ENCODE measurements around the gene BMP8A.
"Not testable (repeated sequence)": the region's sequence is repeated elsewhere in the genome, so short reads cannot be mapped to it uniquely, and the experiment has no call there.

Gene BMP8A

DNA sequence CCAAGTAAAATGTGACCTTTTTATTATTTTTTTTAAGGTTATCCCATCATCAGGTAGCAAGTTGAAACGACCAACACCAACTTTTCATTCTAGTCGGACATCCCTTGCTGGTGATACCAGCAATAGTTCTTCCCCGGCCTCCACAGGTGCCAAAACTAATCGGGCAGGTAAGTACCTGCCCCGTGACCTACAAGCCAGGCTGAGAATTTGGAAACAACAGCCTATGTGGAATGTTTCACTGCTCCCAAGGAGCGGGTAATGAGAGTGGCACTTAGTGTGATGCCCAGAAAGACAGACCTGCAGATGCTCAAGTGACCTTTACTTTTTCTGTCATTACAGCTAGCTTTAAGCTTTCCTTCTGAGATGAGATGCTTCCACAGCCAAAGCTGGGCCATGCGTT lies 6.9 kb upstream of the BMP8A start:
- no peak for DNase-seq

DNA sequence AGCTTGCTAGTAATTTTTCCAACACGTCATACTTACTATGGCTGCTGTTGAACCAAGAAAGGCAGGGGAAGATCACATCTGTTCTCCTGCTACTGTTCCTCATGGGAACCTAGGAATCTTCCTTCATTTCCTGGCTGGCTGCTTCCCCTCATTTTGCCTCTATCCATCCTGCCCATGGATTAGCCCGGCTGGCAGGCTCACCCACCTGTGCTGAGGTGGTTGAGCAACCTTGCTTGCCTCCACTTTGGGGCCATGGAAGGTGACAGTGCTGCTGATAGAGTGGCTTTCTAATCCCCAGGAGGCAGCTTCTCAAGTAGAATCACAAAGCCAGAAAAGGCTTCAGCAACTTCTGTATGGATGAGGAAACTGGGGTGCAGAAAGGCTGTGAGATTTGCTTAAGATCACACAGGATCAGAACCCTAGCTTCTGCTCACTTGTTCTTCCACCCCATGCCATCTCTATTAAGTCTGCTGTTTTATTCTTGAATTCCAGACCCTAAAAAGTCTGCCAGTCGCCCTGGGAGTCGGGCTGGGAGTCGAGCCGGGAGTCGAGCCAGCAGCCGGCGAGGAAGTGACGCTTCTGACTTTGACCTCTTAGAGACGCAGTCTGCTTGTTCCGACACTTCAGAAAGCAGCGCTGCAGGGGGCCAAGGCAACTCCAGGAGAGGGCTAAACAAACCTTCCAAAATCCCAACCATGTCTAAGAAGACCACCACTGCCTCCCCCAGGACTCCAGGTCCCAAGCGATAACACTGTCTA lies 6.2 kb upstream of the BMP8A start:
- no peak for DNase-seq

DNA sequence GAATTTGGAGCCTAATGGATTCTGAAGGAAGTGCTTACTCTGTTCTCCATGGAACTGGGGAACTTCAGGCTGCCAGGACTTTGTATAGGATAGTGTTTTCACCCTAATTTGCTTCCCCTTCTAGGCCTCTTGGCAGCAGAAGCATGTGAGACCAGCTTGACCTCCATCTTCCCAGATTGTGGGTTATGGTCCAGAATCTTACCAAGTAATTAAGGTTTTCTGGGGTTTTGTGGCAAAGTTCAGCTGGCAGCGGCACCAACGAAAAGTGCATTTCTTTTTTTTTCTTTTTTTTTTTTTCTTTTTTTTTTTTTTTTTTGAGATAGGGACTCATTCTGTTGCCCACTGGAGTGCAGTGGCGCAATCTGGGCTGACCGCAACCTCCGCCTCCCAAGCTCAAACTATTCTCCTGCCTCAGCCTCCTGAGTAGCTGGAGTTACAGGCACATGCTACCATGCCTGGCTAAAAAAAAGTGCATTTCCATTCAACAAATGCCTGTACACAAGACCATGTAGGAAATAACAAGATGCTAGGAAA lies 3.4 kb upstream of the BMP8A start:
- no peak for DNase-seq

DNA sequence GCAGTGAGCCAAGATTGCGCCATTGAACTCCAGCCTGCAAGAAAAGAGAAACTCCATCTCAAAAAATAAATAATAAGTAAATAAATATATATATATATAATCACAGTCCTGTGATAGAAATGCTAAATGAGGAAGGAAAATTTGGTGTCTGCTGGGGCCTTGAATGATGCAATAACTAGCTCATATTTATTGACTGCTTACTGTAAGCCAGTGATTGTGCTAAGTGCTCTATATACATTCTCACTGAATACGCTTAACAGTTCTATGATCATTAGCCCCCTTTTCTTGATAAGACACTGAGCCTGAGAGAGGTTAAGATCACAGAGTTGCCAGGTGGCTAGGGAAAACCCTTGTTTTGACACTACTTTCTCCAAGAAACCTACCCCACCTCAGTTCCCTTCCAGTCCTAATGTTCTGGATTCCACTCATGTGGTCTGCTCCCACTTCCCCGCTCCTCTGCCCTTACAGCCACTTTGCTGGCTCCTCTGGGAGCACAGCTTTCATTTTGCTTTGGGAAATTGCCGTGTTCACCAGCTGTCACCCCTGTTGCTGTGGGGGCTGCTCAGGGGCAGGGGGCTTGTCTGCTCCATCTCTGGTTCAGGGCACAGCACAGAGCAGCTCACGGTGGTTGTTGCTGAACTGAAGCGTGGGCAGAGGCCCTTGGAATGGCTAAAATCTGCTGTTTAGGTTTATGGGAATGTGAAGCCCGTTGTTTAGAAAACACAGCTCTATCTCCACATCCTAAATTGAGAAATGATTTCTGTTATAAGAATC lies 2.5 kb upstream of the BMP8A start:
- DNase-seq: peak; percentile 47

DNA sequence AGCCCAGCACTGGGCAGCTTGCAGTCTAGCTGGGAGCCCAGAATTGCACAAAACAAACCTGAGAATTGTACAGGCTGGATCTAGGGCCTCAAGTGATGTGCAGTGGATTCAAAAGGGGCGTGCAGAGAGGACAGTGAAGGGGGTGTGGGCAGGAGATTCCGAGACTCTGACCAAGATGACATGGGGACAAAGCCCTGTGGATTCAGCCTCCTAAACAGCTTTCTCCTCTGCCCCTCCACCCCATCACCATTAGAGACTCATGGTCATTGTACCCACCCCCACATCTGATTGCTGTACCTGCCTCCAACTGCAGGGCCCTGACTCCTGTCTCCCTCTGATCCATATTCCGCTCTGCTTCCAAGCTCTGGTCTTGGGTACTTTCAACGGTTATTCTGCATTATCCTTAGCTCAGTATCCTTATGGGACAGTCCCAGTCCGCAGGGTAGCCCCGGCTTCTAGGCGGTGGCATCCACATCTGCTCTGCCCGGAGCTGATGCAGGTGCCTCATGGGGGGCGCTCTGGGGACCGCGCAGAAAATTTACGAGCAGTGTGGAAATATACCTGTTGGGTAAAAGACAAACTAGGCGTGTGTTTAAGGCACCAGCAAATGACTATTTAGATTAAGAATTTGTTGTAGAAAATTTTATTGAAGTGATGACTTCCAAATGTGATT lies 1.7 kb upstream of the BMP8A start:
- DNase-seq: no peak

DNA sequence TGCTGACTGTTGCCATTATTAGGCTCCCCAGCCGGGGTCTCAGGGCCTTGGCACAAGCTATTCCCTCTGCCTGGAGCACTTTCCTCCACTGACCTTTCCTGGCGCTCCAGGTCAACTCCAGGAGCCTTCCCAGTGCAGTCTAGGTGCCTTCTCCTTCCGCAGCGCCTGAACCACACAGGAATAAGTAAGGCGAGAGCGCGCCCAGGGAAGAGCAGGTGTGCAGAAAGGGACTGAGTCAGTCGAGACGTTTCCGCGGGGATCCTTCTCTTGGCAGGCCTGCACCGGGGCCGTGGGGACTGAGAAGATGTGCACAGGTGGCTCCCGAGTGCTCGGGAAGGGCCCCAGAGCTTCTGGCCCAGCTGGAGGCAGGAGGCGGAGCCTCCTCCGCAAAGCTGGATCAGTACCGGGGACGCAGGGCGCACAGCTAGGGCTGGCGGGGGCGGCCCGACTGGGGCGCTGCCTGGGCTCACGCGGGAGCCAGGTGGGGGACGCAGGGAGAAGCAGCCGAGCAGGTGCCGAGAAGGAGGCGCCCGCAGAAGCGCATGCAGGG lies 765 bp upstream of the BMP8A start:
- DNase-seq: no peak

DNA sequence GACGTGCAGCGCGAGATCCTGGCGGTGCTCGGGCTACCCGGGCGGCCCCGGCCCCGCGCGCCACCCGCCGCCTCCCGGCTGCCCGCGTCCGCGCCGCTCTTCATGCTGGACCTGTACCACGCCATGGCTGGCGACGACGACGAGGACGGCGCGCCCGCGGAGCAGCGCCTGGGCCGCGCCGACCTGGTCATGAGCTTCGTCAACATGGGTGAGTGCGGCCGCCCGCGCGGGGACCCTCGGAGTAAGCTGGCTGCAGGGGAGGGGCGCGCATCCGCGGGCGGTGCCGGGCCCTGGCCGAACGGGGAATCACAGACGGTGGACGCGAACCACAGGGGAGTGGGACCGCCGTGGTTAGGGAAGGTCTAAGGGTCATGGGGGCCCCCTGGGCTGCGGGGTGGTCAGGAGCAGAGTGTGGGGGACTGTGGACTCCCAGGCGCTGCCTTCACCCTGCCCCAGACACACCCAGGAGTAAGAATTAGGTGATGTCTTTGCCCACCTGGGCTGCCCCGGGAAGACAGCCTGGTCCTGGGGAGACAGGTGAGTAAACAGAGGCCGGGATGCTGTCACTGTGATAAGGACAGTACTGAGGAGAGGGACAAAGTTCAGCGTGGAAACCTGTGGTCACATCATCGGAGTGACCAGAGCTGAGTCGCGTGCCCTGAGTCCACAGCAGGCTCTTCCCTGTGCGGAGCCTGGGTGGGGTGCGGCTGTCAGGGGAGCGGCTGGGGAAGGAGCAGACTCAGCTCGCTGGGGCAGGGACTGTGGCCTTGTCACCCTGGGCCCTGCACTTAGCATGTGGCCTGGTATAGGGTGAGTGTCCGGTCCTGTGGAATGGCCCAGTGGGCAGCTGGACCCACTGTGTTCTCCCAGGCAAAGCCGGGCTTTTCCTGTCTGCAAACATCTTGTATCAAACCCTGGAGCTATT lies 944 bp downstream of the BMP8A start:
- not testable (repeated sequence) for DNase-seq

DNA sequence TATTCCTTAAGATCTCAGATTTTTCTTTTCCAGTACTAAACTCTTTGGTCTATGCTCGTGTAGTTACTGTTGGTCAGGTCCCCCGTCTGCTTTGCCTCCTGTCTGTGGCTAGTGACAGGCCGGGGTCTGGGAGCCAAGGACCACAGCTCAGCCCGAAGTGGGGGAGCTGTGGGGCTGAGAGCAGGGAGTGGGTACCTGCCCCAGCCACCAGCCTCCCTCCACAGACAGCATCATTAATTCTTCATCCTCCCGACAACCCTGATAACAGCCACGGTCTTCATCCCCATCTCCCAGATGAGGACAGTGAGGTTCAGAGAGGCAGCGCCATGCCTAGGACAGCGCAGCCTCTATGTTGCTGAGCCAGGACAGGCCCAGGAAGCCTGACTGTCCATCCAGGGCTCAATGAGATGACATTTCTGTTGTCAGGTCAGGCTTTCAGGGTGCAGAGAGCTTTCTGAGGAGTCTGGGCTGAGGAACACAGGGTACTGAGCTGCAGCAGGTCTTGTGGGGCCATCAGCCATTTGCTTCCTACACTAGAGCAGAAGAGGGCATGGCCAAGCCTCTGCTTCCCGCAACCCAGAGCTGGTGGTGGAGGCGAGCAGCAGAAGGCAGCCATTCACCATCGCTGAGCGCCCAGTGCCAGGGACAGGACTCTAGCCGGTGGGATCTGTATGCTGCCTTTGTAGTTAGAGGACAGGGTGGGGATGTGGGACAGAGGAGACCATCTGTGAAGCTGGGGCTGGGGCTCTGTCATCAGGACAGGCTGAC lies 1.8 kb downstream of the BMP8A start:
- not testable (repeated sequence) for DNase-seq

DNA sequence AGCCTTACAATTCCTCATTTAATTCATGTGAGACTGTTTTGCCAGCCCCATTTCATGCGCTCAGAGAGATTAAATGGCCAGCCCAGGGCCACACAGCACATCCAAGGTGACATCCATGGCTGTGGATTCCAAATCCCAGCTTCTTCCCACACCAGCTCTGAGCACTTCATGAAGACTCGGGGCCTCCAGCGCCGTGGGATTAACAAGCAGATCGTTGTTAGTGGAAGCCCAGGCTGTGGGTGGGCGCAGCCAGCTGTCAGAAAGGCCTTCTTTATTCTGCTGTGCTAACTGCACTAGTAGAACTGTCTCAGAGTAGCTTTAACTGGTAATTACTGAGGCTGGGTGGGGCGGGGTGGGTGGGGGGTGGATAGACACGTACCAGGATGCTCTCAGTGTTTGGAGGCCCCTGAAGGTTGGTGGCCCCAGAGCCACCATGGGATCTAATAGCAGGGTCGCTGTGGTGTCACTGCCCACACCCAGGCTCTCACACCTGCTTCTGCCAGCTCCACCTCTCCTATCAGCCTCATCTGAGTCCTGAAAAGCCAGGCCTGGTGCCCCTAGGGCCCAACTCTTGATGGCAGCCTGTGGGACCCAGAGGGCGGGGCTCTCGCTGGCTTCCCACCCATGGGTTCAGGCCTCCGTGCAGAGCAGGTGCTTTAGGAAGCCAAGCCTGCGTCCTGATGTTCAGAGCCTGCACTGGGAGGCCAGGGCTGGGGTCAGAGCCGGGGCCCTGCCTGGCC lies 3.4 kb downstream of the BMP8A start:
- no peak for DNase-seq

DNA sequence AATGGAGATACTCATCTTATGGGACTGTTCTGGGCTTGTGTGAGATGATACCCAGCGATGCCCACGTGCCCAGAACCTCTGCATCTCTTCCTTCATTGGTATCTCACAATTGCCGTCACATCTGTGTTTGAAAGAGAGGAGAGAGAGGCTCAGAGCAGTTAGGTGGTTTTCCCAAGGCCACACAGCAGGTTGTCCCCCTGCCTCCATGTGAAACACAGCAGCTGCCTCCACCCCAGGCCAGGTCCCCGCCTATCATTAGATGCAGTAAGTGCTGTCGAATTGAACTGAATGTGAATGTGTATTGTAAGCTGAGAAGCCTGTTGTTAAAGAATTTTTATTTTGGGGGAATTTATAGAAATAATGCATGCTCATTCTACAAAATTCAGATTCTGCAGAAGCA lies 5.1 kb downstream of the BMP8A start:
- not testable (repeated sequence) for DNase-seq

DNA sequence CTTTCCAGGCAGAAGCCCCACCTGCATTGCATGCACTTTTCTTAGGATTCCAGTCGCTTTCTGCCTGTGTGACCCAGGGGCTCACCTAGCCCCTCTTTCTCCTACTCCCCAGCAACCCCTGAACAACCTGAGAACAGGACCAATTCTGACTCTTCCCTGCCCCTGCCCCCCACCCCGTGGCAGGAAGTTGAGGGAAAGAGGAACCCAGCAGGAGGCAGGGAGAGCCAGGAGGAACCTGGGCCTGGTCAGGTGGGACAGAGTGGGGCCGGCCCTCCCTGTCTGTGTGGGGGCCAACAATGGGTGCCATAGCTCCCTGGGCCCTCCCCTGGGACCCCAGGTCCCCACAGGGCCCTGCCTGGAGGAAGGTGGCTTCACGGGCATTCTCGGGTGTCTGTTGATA lies 6.1 kb downstream of the BMP8A start:
- DNase-seq: no peak

DNA sequence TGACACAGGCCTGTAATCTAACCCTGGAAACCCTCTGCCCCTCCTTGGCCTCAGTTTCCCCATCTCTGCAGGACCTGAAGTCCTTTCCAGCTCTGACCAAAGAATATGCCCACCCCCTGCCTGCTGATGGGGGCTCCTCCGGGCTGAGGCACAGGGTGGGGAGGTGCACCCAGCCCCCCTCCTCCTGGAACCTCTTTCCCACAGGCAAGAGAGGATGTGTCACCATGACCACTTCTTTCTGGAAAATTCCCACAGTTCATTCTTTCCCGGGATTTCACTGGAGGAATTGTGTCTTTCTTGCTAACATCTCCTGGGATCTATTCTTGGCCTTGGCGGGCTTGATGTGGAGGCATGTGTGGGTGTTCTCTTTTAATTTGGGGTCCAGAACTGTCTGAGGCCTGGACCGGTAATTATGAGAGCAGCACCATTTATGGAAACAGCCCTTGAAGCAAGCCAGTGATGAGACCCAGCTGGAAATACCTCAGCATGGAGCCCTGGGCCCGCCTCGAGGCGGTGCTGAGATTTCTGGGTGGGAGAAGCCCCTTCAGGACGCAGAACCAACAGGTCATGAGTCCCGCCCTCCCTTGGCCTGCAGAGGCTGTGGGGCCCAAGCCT lies 6.8 kb downstream of the BMP8A start:
- DNase-seq: not testable (repeated sequence)

DNA sequence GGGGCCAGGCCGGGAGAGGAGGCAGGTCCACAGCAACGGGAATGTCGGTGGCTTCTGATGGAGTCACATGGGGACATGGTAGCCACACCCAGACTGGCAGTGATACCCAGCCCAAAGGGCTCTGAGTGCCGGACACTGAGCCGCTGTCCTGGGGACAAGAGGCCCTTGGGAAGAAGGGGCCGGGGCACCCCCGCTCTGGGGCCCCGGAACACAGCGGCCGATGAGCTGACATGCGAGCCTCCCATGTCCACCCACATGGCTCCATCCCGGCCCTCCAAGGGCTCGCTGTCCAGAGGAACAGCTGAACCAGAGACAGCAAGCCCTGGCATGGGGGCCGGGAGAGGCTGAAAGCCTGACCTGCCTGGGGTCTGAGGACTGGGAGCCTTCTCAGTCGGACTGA lies 7.4 kb downstream of the BMP8A start:
- DNase-seq: not testable (repeated sequence)

DNA sequence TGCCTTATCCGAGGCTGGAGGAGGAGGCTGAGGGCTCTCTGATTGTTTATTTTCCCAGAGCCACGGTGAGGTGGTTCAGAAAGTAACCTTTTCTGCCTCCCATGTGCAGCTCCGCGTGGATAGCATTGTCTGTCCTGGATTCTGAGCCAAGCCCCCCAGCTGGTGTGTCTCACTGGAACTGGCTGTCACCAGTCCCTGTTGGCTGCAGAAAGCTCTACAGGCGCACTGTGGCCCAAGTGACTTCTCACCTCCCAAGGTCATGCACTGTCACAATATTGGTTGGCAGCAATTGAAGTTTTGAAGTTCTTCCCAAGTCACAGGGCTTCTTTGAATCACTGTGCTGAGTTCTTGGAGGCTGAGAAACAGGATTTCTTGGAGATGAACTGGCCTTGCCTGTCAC lies 8.2 kb downstream of the BMP8A start:
- no peak for DNase-seq

DNA sequence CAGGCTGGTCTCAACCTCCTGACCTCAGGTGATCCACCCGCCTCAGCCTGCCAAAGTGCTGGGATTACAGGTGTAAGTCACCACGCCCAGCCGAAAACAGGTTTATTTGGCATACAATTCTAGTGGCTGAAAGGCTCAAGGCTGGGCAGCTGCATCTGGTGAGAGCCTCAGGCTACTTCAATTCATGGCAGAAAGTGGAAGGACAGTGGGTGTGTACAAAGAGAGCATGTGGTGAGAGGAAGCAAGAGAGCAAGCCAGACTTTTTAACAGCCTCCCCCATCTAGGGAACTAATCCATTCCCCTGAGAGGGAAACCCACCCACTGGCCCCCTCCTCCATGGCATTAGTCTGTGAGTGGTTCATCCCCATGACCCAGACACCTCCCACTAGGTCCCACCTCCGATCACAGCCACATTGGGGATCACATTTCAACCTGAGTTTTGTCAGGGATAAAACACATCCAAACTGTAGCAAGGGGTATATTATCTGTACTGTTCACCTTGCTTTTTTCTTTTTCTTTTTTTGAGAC lies 9.5 kb downstream of the BMP8A start:
- no peak for DNase-seq

DNA sequence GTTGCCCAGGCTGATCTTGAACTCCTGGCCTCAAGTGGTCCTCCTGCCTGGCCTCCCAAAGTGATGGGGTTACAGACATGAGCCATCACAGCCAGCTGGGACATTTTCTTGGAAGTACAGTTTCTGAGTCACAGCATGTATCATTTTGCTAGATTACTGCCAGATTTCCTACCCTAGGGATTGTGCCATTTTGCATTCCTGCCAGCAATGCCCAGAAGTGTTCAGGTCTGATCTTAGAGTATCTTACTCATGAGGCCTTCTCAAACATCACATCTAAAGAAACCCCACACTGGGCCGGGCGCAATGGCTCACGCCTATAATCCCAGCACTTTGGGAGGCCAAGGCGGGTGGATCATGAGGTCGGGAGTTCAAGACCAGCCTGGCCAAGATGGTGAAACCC lies 10.2 kb downstream of the BMP8A start:
- no peak for DNase-seq

DNA sequence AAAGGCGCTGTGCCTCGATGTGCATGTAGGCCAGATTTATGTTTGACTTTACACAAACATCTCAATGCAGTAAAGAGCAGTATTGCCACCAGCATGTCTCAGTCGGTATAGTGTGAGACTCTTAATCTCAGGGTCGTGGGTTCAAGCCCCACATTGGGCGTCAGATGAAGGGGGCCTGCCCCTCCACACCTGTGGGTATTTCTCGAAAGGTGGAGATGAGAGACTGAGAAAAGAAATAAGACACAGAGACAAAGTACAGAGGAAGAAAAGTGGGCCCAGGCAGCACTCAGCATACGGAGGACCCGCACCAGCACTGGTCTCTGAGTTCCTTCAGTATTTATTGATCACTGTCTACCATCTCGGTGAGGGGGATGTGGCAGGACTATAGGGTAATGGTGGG lies 13.0 kb downstream of the BMP8A start:
- DNase-seq: not testable (repeated sequence)

DNA sequence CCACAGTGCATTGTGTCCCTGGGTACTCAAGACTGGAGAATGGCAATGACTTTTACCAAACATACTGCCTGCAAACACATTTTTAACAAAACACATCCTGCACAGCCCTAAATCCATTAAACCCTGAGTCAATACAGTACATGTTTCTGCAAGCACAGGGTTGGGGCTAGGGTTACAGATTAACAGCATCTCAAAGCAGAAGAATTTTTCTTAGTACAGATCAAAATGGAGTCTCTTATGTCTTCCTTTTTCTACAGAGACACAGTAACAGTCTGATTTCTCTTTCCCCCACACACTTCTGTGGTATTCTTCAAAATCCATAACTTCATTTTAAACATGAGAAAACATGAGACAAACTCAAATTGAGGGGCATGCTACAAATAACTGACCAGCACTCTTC lies 13.9 kb downstream of the BMP8A start:
- DNase-seq: no peak

DNA sequence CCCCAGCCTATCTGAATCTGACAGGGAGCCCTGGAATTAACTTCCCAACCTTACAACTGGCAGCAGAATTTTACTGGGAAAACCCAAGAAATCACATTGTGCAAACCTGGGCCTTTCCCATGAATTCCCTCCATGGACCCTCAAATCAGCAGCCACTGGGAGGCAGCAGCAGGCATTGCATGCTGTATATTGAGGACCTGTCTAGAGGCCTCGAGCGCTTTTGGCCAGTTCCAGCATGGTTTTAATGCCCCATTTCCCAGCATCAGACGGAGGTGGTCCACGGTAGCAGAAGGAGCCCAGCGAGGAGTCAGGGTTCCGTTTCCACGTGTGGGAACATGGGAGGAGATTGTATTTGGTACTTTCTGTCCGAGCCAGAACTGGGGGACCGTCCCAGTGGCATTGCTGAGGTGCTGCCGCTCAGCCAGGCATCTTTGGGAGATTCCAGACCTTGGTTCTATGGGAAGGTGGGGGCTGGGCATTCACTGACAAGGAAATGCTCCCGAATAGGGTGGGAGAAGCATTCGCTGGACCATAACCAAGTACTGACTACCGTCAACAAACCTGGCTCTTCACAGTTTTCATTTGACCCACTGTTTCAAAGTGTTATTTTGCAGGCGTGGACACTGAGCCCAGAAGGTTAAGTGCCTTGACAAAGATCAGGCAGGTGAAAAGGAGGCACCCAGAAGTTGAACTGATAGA lies 15.9 kb downstream of the BMP8A start:
- DNase-seq: no peak

Data from hematopoietic multipotent progenitor cell treated with erythropoietin and hydrocortisone succinate and interleukin-3 and kit ligand, for 4 days (in vitro differentiated cells).